Neural progenitor cell (in vitro differentiated cells): ENCODE data around the gene SIVA1. TPM values are rescaled to one million over a fixed set of nuclear protein-coding genes. Genes with fewer than 3 reads are reported as not detected.

Source experiments
- DNase-seq: peaks from one replicate; pipeline ENCODE4 v3.0.0-alpha.2; 2016; ENCODE audit warnings: low spot score
- H2AFZ ChIP-seq: fragments of 200-600 bp; sonication (generic); replicated peaks from 2 replicates; pipeline ENCODE4 v1.6.1; 2016; ENCODE audit warnings: antibody characterized with exemption
- H3F3A ChIP-seq: fragments of 200-600 bp; sonication (generic); 2 replicates; pipeline ENCODE4 v1.6.1; 2016; ENCODE audit warnings: antibody characterized with exemption, low read depth
- H3K27ac ChIP-seq: fragments of 200-600 bp; sonication (generic); 2 replicates; pipeline ENCODE4 v1.5.1; 2016; ENCODE audit warnings: mild to moderate bottlenecking
- H3K27me3 ChIP-seq: fragments of 200-600 bp; sonication (generic); 2 replicates; pipeline ENCODE4 v1.6.1; 2016; ENCODE audit warnings: mild to moderate bottlenecking, moderate library complexity
- H3K36me3 ChIP-seq: fragments of 200-600 bp; sonication (generic); 2 replicates; pipeline ENCODE4 v1.5.1; 2016
- H3K4me1 ChIP-seq: fragments of 200-600 bp; sonication (generic); 2 replicates; pipeline ENCODE4 v1.6.1; 2016; ENCODE audit warnings: mixed run types
- H3K4me2 ChIP-seq: fragments of 200-600 bp; sonication (generic); 2 replicates; pipeline ENCODE4 v1.6.1; 2016
- H3K4me3 ChIP-seq: fragments of 200-600 bp; sonication (generic); 2 replicates; pipeline ENCODE4 v1.5.1; 2016
- H3K79me2 ChIP-seq: fragments of 200-600 bp; sonication (generic); 2 replicates; pipeline ENCODE4 v1.6.1; 2016; ENCODE audit warnings: low read depth
- H3K9ac ChIP-seq: fragments of 200-600 bp; sonication (generic); 2 replicates; pipeline ENCODE4 v1.6.1; 2016
- H3K9me3 ChIP-seq: fragments of 200-600 bp; sonication (generic); 2 replicates; pipeline ENCODE4 v1.5.1; 2016; ENCODE audit warnings: low read depth
- H4K20me1 ChIP-seq: fragments of 200-600 bp; sonication (generic); 2 replicates; pipeline ENCODE4 v1.6.1; 2016; ENCODE audit warnings: low read depth
- H3K27ac Mint-ChIP-seq: 3 replicates; pipeline ENCODE4 v1.8.0; 2021; ENCODE audit warnings: mixed read lengths
- H3K27me3 Mint-ChIP-seq: 2 replicates; pipeline ENCODE4 v1.8.0; 2022; ENCODE audit warnings: low read depth, mild to moderate bottlenecking, inconsistent platforms, moderate library complexity, mixed read lengths; ENCODE audit not compliant: insufficient read depth
- H3K36me3 Mint-ChIP-seq: 3 replicates; pipeline ENCODE4 v1.8.0; 2021; ENCODE audit warnings: mixed read lengths
- H3K4me1 Mint-ChIP-seq: 3 replicates; pipeline ENCODE4 v1.8.0; 2021; ENCODE audit warnings: mixed read lengths
- H3K4me3 Mint-ChIP-seq: 3 replicates; pipeline ENCODE4 v1.8.0; 2021; ENCODE audit warnings: mild to moderate bottlenecking, moderate library complexity, mixed read lengths
- H3K9me3 Mint-ChIP-seq: 3 replicates; pipeline ENCODE4 v1.8.0; 2020; ENCODE audit warnings: mixed read lengths
- CTCF ChIP-seq: fragments of 200-600 bp; sonication (generic); IDR thresholded peaks from 2 replicates; pipeline ENCODE4 v1.5.1; 2017; ENCODE audit warnings: antibody characterized with exemption, mild to moderate bottlenecking
- EZH2 ChIP-seq: fragments of 200-600 bp; sonication (generic); IDR thresholded peaks from 2 replicates; pipeline ENCODE4 v1.6.1; 2017; ENCODE audit warnings: antibody characterized with exemption, mild to moderate bottlenecking, moderate library complexity
- EZH2phosphoT487 ChIP-seq: fragments of 200-600 bp; sonication (generic); IDR thresholded peaks from 2 replicates; pipeline ENCODE4 v1.6.1; 2017; ENCODE audit warnings: antibody characterized with exemption
- total RNA-seq: library from RNA; depleted of rRNA; stranded (reverse); fragments of >200 nt; gene quantifications from 2 replicates; pipeline ENCODE4 v1.2.3, GENCODE V29; 2015; ENCODE audit warnings: low replicate concordance

Gene SIVA1
- total RNA-seq, 1 donor from 2014 or later = 139 TPM

- H3K4me2 ChIP-seq = no peak overlapping the region
- H3K9ac ChIP-seq = no peak overlapping the region
- no peak overlapping the region for H3K27ac Mint-ChIP-seq
- H3K9me3 ChIP-seq = no peaks in the 10 kb centered on the region
- H4K20me1 ChIP-seq = peaks cover 45% of the 10 kb centered on the region
- H3K4me1 ChIP-seq = no peaks in the 10 kb centered on the region
- no peak overlapping the region for H3K27ac ChIP-seq
- no peaks in the 10 kb centered on the region for H3K9me3 Mint-ChIP-seq
- no peaks in the 10 kb centered on the region for H3F3A ChIP-seq
- no peaks in the 10 kb centered on the region for H3K36me3 ChIP-seq
- H2AFZ ChIP-seq = no peak overlapping the region
- H3K27me3 Mint-ChIP-seq = no peaks in the 10 kb centered on the region
- no peak for DNase-seq
- no peak overlapping the region for H3K4me3 Mint-ChIP-seq
- no peaks in the 10 kb centered on the region for H3K27me3 ChIP-seq
- TF ChIP-seq EZH2phosphoT487 (no peak), CTCF (no peak), EZH2 (no peak)
- no peaks in the 10 kb centered on the region for H3K4me1 Mint-ChIP-seq
- H3K36me3 Mint-ChIP-seq = peaks cover 2% of the 10 kb centered on the region
- no peak overlapping the region for H3K4me3 ChIP-seq
- H3K79me2 ChIP-seq = no peaks in the 10 kb centered on the region
Observed at GRCh38 chr14:104783484-104784217, 30.7 kb downstream of the SIVA1 start.

GRCh38 chr14:104784218-104784568, 31.2 kb downstream of the SIVA1 start:
- no peak overlapping the region for H3K9ac ChIP-seq
- Mint-ChIP-seq H3K4me1 (no peaks in the 10 kb centered on the region), H3K27ac (no peak overlapping the region), H3K27me3 (no peaks in the 10 kb centered on the region), H3K9me3 (no peaks in the 10 kb centered on the region), H3K36me3 (peaks cover 2% of the 10 kb centered on the region), H3K4me3 (no peak overlapping the region)
- H2AFZ ChIP-seq = no peak overlapping the region
- H3K27ac ChIP-seq = no peak overlapping the region
- no peaks in the 10 kb centered on the region for H3K27me3 ChIP-seq
- no peak overlapping the region for H3K4me3 ChIP-seq
- no peak for DNase-seq
- H4K20me1 ChIP-seq = peaks cover 48% of the 10 kb centered on the region
- no peaks in the 10 kb centered on the region for H3K4me1 ChIP-seq
- H3K36me3 ChIP-seq = no peaks in the 10 kb centered on the region
- TF ChIP-seq CTCF (no peak), EZH2 (no peak), EZH2phosphoT487 (no peak)
- no peaks in the 10 kb centered on the region for H3F3A ChIP-seq
- no peak overlapping the region for H3K4me2 ChIP-seq
- no peaks in the 10 kb centered on the region for H3K79me2 ChIP-seq
- no peaks in the 10 kb centered on the region for H3K9me3 ChIP-seq

- Histone ChIP-seq H3K27me3 (no peaks in the 10 kb centered on the region), H3K79me2 (no peaks in the 10 kb centered on the region), H3K4me1 (no peaks in the 10 kb centered on the region), H3K4me2 (no peak overlapping the region), H3K4me3 (no peak overlapping the region), H3K36me3 (no peaks in the 10 kb centered on the region), H2AFZ (no peak overlapping the region), H4K20me1 (peaks cover 55% of the 10 kb centered on the region), H3K27ac (no peak overlapping the region), H3F3A (no peaks in the 10 kb centered on the region), H3K9me3 (no peaks in the 10 kb centered on the region), H3K9ac (no peak overlapping the region)
- Mint-ChIP-seq H3K36me3 (peaks cover 2% of the 10 kb centered on the region), H3K9me3 (no peaks in the 10 kb centered on the region), H3K4me1 (no peaks in the 10 kb centered on the region), H3K4me3 (no peak overlapping the region), H3K27ac (no peak overlapping the region), H3K27me3 (no peaks in the 10 kb centered on the region)
- DNase-seq = no peak
- TF ChIP-seq CTCF (no peak), EZH2 (no peak), EZH2phosphoT487 (no peak)
Observed at GRCh38 chr14:104784846-104785707, 32.1 kb downstream of the SIVA1 start.
